ENCODE data around the gene EYA3. TPM values are rescaled to one million over a fixed set of nuclear protein-coding genes. Genes with fewer than 3 reads are reported as not detected.

EYA3 gene
- total and polyA plus RNA-seq, 11 donors, result 5.8 to 23.3 (median 17.4) TPM

GRCh38 chr1:28118640-28119307 lies 30.4 kb upstream of the EYA3 start:
- DNase-seq, result no peak
- Histone ChIP-seq H3K9me3 (no peaks in the 10 kb centered on the region), H3K27me3 (no peaks in the 10 kb centered on the region), H3K4me1 (peaks cover 0 to 40% (median 0%) of the 10 kb centered on the region in 12 donors), H3K36me3 (no peaks in the 10 kb centered on the region), H3K4me3 (no peak overlapping the region), H3K27ac (no peak overlapping the region)
- ATAC-seq, result no peak
- WGBS, 4 donors, result 80 to 87% (median 84%) methylated on average over 5 of the region's 5 CpGs
- no peak for TF ChIP-seq POLR2A (IDR thresholded peaks at IDR 0.05)
- no peak for TF ChIP-seq CTCF (IDR thresholded peaks at IDR 0.05)
- intact Hi-C loops (cut with DNase I), result no loop called here

GRCh38 chr1:28115267-28115666 lies 26.9 kb upstream of the EYA3 start:
- intact Hi-C loops (cut with DNase I), result no loop called here
- Histone ChIP-seq H3K9me3 (no peaks in the 10 kb centered on the region), H3K27ac (peak overlapping the region in 1 of 12 donors; percentile 84), H3K36me3 (no peaks in the 10 kb centered on the region), H3K27me3 (no peaks in the 10 kb centered on the region), H3K4me3 (no peak overlapping the region), H3K4me1 (peaks cover 0 to 56% (median 0%) of the 10 kb centered on the region in 12 donors)
- ATAC-seq, result peak in 1 of 4 donors; percentile 41
- WGBS, 4 donors, result 51 to 66% (median 63%) methylated on average over 4 of the region's 4 CpGs
- DNase-seq, result peak in 2 of 5 donors; percentile 17 to 23
- TF ChIP-seq POLR2A (IDR thresholded peaks at IDR 0.05), result no peak
- no peak for TF ChIP-seq CTCF (IDR thresholded peaks at IDR 0.05)

GRCh38 chr1:28114844-28115243 lies 26.4 kb upstream of the EYA3 start:
- Histone ChIP-seq H3K27ac (peak overlapping the region in 1 of 12 donors; percentile 84), H3K4me3 (no peak overlapping the region), H3K27me3 (no peaks in the 10 kb centered on the region), H3K9me3 (no peaks in the 10 kb centered on the region), H3K4me1 (peaks cover 0 to 60% (median 0%) of the 10 kb centered on the region in 12 donors), H3K36me3 (no peaks in the 10 kb centered on the region)
- intact Hi-C loops (cut with DNase I), result no loop called here
- WGBS, 4 donors, result 85 to 92% (median 91%) methylated on average over 2 of the region's 2 CpGs
- TF ChIP-seq POLR2A (IDR thresholded peaks at IDR 0.05) (no peak), CTCF (IDR thresholded peaks at IDR 0.05) (no peak)
- ATAC-seq (no peak), DNase-seq (no peak)

GRCh38 chr1:28113242-28113572 lies 24.8 kb upstream of the EYA3 start:
- TF ChIP-seq POLR2A (IDR thresholded peaks at IDR 0.05) (no peak), CTCF (IDR thresholded peaks at IDR 0.05) (no peak)
- ATAC-seq (no peak), DNase-seq (no peak)
- peak overlapping the region in 1 of 12 donors; percentile 84 for H3K27ac ChIP-seq
- no peaks in the 10 kb centered on the region for H3K27me3 ChIP-seq
- 65 to 87% (median 83%) methylated on average over 3 of the region's 3 CpGs for WGBS, 4 donors
- H3K4me1 ChIP-seq, result peaks cover 0 to 66% (median 0%) of the 10 kb centered on the region in 12 donors
- intact Hi-C loops (cut with DNase I), result no loop called here
- H3K36me3 ChIP-seq, result no peaks in the 10 kb centered on the region
- no peak overlapping the region for H3K4me3 ChIP-seq
- no peaks in the 10 kb centered on the region for H3K9me3 ChIP-seq
